Thoracic aorta (tissue), 2 donors: ENCODE data around the gene COG5. TPM values are rescaled to one million over a fixed set of nuclear protein-coding genes. Genes with fewer than 3 reads are reported as not detected.

Experiments used
- ATAC-seq: fragments of 150-250 bp; one replicate; pipeline ENCODE4 v1.8.0; 2017; ENCODE audit warnings: low read depth; ENCODE audit not compliant: insufficient number of reproducible peaks, low FRiP score
- DNase-seq: peaks from one replicate; pipeline ENCODE4 v3.0.0-alpha.2; 2020; ENCODE audit warnings: low spot score
- H3K27ac ChIP-seq, 2 donors: fragments of 200-600 bp; sonication (generic); 1 replicate in 1 of 2; 2 replicates in 1 of 2; pipeline ENCODE4 v1.5.1; 2016; ENCODE audit warnings: mild to moderate bottlenecking in 2 of 2, moderate library complexity in 2 of 2
- H3K27me3 ChIP-seq: fragments of 200-600 bp; sonication (generic); replicated peaks from 2 replicates; pipeline ENCODE4 v1.6.0; 2016; ENCODE audit warnings: mild to moderate bottlenecking; ENCODE audit not compliant: insufficient read depth
- H3K36me3 ChIP-seq: fragments of 200-600 bp; sonication (generic); one replicate; pipeline ENCODE4 v1.5.1; 2016
- H3K4me1 ChIP-seq, 2 donors: fragments of 200-600 bp; sonication (generic); 1 replicate in 1 of 2; 2 replicates in 1 of 2; pipeline versions ENCODE4 v1.5.1 to v1.6.0; 2016; ENCODE audit warnings: low read depth in 2 of 2, mild to moderate bottlenecking in 1 of 2; ENCODE audit not compliant: control insufficient read depth in 1 of 2
- H3K4me3 ChIP-seq: fragments of 200-600 bp; sonication (generic); 2 replicates; pipeline ENCODE4 v1.5.1; 2016; ENCODE audit warnings: mild to moderate bottlenecking
- H3K9me3 ChIP-seq: fragments of 200-600 bp; sonication (generic); 2 replicates; pipeline ENCODE4 v1.5.1; 2016
- CTCF ChIP-seq: fragments of 200-600 bp; sonication (generic); IDR thresholded peaks from one replicate; pipeline ENCODE4 v1.5.1; 2019; ENCODE audit warnings: antibody characterized with exemption
- total RNA-seq, 2 donors: library from RNA; depleted of rRNA; stranded (reverse); fragments of >200 nt; gene quantifications; one replicate each; pipeline versions ENCODE4 v1.1.0 to v1.2.3, GENCODE V29; 2016

COG5 gene
- total RNA-seq, 2 donors from 2014 or later: 52.5 to 72.4 TPM

GRCh38 chr7:107213193-107213788 lies 350.4 kb downstream of the COG5 start:
- TF ChIP-seq CTCF: no peak
- no peak for ATAC-seq

GRCh38 chr7:107212725-107213124 lies 351.0 kb downstream of the COG5 start:
- no peak for ATAC-seq
- Histone ChIP-seq H3K36me3 (no peaks in the 10 kb centered on the region), H3K4me3 (no peak overlapping the region), H3K27me3 (no peaks in the 10 kb centered on the region), H3K4me1 (peaks cover 0 to 11% of the 10 kb centered on the region in 2 donors), H3K27ac (no peak overlapping the region), H3K9me3 (no peaks in the 10 kb centered on the region)
- DNase-seq: no peak
- TF ChIP-seq CTCF: no peak

More at GRCh38 chr7:107213193-107213788, 350.4 kb downstream of the COG5 start:
- no peak for DNase-seq
- Histone ChIP-seq H3K4me1 (peaks cover 0 to 5% of the 10 kb centered on the region in 2 donors), H3K27me3 (no peaks in the 10 kb centered on the region), H3K4me3 (no peak overlapping the region), H3K36me3 (no peaks in the 10 kb centered on the region), H3K27ac (no peak overlapping the region), H3K9me3 (no peaks in the 10 kb centered on the region)

- peaks cover 0 to 24% of the 10 kb centered on the region in 2 donors for H3K4me1 ChIP-seq
- H3K27ac ChIP-seq: no peak overlapping the region
- no peaks in the 10 kb centered on the region for H3K9me3 ChIP-seq
- H3K27me3 ChIP-seq: no peaks in the 10 kb centered on the region
- no peak for DNase-seq
- TF ChIP-seq CTCF: no peak
- no peak for ATAC-seq
- no peak overlapping the region for H3K4me3 ChIP-seq
- peaks cover 3% of the 10 kb centered on the region for H3K36me3 ChIP-seq
Measured at GRCh38 chr7:107210400-107210799, 353.3 kb downstream of the COG5 start.

GRCh38 chr7:107209565-107209964 lies 354.2 kb downstream of the COG5 start:
- no peak overlapping the region for H3K27ac ChIP-seq
- peaks cover 11% of the 10 kb centered on the region for H3K36me3 ChIP-seq
- H3K9me3 ChIP-seq: no peaks in the 10 kb centered on the region
- peaks cover 0 to 24% of the 10 kb centered on the region in 2 donors for H3K4me1 ChIP-seq
- no peak for TF ChIP-seq CTCF
- H3K27me3 ChIP-seq: no peaks in the 10 kb centered on the region
- ATAC-seq (no peak), DNase-seq (no peak)
- H3K4me3 ChIP-seq: no peak overlapping the region

GRCh38 chr7:107208563-107208962 lies 355.2 kb downstream of the COG5 start:
- peak overlapping the region; percentile 36 to 51 for H3K27ac ChIP-seq
- peaks cover 17% of the 10 kb centered on the region for H3K36me3 ChIP-seq
- ATAC-seq (no peak), DNase-seq (no peak)
- TF ChIP-seq CTCF: no peak
- peaks cover 0 to 24% of the 10 kb centered on the region in 2 donors for H3K4me1 ChIP-seq
- no peaks in the 10 kb centered on the region for H3K27me3 ChIP-seq
- H3K9me3 ChIP-seq: no peaks in the 10 kb centered on the region
- H3K4me3 ChIP-seq: no peak overlapping the region
